Forelimb muscle (tissue), 1 donor: ENCODE data around the gene THSD4. TPM values are rescaled to one million over a fixed set of nuclear protein-coding genes. Genes with fewer than 3 reads are reported as not detected.
A peak's percentile ranks its signal among the peaks of the same experiment; 100 is the strongest.

ENCODE experiments used
- DNase-seq: peaks from one replicate; pipeline ENCODE4 v3.0.0-alpha.2; 2013; ENCODE audit warnings: low read depth
- polyA plus RNA-seq: library from polyadenylated mRNA; unstranded; fragments of 120-200 nt; gene quantifications from one replicate; pipeline ENCODE4 v1.2.1, GENCODE V29; 2013; ENCODE audit not compliant: insufficient read length

The THSD4 gene
- polyA plus RNA-seq, 1 donor, result 21.8 TPM

GRCh38 chr15:71451130-71451529 is 335.9 kb downstream of the THSD4 start:
- DNase-seq, result no peak

- DNase-seq, result no peak
Measured at GRCh38 chr15:71452893-71453292, 337.6 kb downstream of the THSD4 start.

GRCh38 chr15:71454462-71454996 is 339.3 kb downstream of the THSD4 start:
- no peak for DNase-seq

GRCh38 chr15:71455107-71455506 is 339.8 kb downstream of the THSD4 start:
- DNase-seq, result no peak

- DNase-seq, result no peak
Measured at GRCh38 chr15:71455878-71456277, 340.6 kb downstream of the THSD4 start.

- no peak for DNase-seq
Measured at GRCh38 chr15:71456362-71456761, 341.1 kb downstream of the THSD4 start.

GRCh38 chr15:71456811-71457210 is 341.5 kb downstream of the THSD4 start:
- DNase-seq, result no peak

- DNase-seq, result no peak
Measured at GRCh38 chr15:71458089-71458660, 342.9 kb downstream of the THSD4 start.

- DNase-seq, result no peak
Measured at GRCh38 chr15:71461748-71462147, 346.5 kb downstream of the THSD4 start.

- no peak for DNase-seq
Measured at GRCh38 chr15:71462638-71463037, 347.4 kb downstream of the THSD4 start.

- no peak for DNase-seq
Measured at GRCh38 chr15:71463156-71463665, 347.9 kb downstream of the THSD4 start.

GRCh38 chr15:71465131-71465955 is 350.1 kb downstream of the THSD4 start:
- no peak for DNase-seq

- DNase-seq, result no peak
Measured at GRCh38 chr15:71468715-71469114, 353.4 kb downstream of the THSD4 start.

- no peak for DNase-seq
Measured at GRCh38 chr15:71469413-71469812, 354.1 kb downstream of the THSD4 start.

- DNase-seq, result no peak
Measured at GRCh38 chr15:71471347-71471746, 356.1 kb downstream of the THSD4 start.

GRCh38 chr15:71472566-71472965 is 357.3 kb downstream of the THSD4 start:
- peak; percentile 29 for DNase-seq

GRCh38 chr15:71473751-71474150 is 358.5 kb downstream of the THSD4 start:
- DNase-seq, result no peak

GRCh38 chr15:71476823-71477222 is 361.6 kb downstream of the THSD4 start:
- no peak for DNase-seq

- DNase-seq, result no peak
Measured at GRCh38 chr15:71480556-71480955, 365.3 kb downstream of the THSD4 start.

- DNase-seq, result no peak
Measured at GRCh38 chr15:71484080-71484479, 368.8 kb downstream of the THSD4 start.

GRCh38 chr15:71485094-71485693 is 369.9 kb downstream of the THSD4 start:
- DNase-seq, result no peak

GRCh38 chr15:71489570-71489969 is 374.3 kb downstream of the THSD4 start:
- no peak for DNase-seq

GRCh38 chr15:71493526-71493925 is 378.3 kb downstream of the THSD4 start:
- DNase-seq, result no peak
